HEK293 (cell line): ENCODE results near the gene TRA2B.

Source experiments
- CTCF ChIA-PET: fragments of 350-600 bp; formaldehyde crosslinking; extraction: SDS; loops from one replicate; lab custom pipeline; 2021; ENCODE audit warnings: antibody characterized with exemption; lab: Yijun Ruan, JAX
- POLR2A ChIA-PET: fragments of 300-600 bp; formaldehyde crosslinking; extraction: SDS; loops from one replicate; lab custom pipeline; 2020; ENCODE audit warnings: antibody characterized with exemption, inconsistent platforms; lab: Yijun Ruan, JAX
- H3K27ac ChIP-seq: fragments of 200-500 bp; sonication (Bioruptor generic); 2 replicates; pipeline ENCODE4 v1.5.1; 2014; ENCODE audit warnings: low read depth, low read length, control low read depth, inconsistent platforms; ENCODE audit errors: extremely low read depth
- H3K36me3 ChIP-seq, 2 experiments: fragments of 200-500 bp in 1 of 2; sonication (Bioruptor generic) in 1 of 2; 1 replicate in 1 of 2; 2 replicates in 1 of 2; pipeline ENCODE4 v1.5.1; 2014 to 2017; ENCODE audit warnings: inconsistent platforms in 2 of 2, low read length in 2 of 2; ENCODE audit not compliant: control insufficient read depth in 2 of 2, insufficient read depth in 1 of 2
- H3K4me1 ChIP-seq: fragments of 200-500 bp; sonication (Bioruptor generic); 2 replicates; pipeline ENCODE4 v1.5.1; 2014; ENCODE audit warnings: mild to moderate bottlenecking, low read length, inconsistent platforms; ENCODE audit not compliant: control insufficient read depth, insufficient read depth
- H3K4me3 ChIP-seq: 2 replicates; pipeline ENCODE4 v1.5.1; 2011; ENCODE audit warnings: low read depth, mild to moderate bottlenecking, control low read depth, low read length, moderate library complexity
- H3K9me3 ChIP-seq: fragments of 200-500 bp; sonication (Bioruptor generic); 2 replicates; pipeline ENCODE4 v1.5.1; 2014; ENCODE audit warnings: low read depth, low read length, inconsistent platforms; ENCODE audit not compliant: control insufficient read depth, insufficient read depth
- CTCF ChIP-seq: fragments of 450-650 bp; formaldehyde crosslinking; IDR thresholded peaks from 2 replicates; pipeline ENCODE4 v1.5.1; 2016; ENCODE audit warnings: missing biosample characterization, missing genetic modification characterization
- GLIS1 ChIP-seq: fragments of 450-650 bp; formaldehyde crosslinking; IDR thresholded peaks from 2 replicates; pipeline ENCODE4 v1.5.1; 2016; ENCODE audit warnings: missing biosample characterization, missing genetic modification characterization
- GLIS2 ChIP-seq: fragments of 450-650 bp; formaldehyde crosslinking; IDR thresholded peaks from 2 replicates; pipeline ENCODE4 v1.5.1; 2016; ENCODE audit warnings: missing biosample characterization, missing genetic modification characterization
- IKZF3 ChIP-seq: fragments of 450-650 bp; IDR thresholded peaks from 2 replicates; pipeline ENCODE4 v1.5.0; 2018; ENCODE audit warnings: missing biosample characterization, mild to moderate bottlenecking, missing genetic modification characterization, moderate library complexity
- KLF16 ChIP-seq: fragments of 450-650 bp; formaldehyde crosslinking; IDR thresholded peaks from 2 replicates; pipeline ENCODE4 v1.5.1; 2017; ENCODE audit warnings: missing biosample characterization, missing genetic modification characterization
- OSR2 ChIP-seq: fragments of 450-650 bp; formaldehyde crosslinking; IDR thresholded peaks from 2 replicates; pipeline ENCODE4 v1.5.1; 2016; ENCODE audit warnings: missing biosample characterization, missing genetic modification characterization
- SETDB1 ChIP-seq: IDR thresholded peaks from one replicate; pipeline ENCODE4 v1.6.1; 2017; ENCODE audit warnings: mild to moderate bottlenecking, low read length, moderate library complexity, mixed read lengths; ENCODE audit not compliant: insufficient read length
- ZBTB44 ChIP-seq: fragments of 450-650 bp; IDR thresholded peaks from 2 replicates; pipeline ENCODE4 v1.5.1; 2018; ENCODE audit warnings: missing biosample characterization, mild to moderate bottlenecking, missing genetic modification characterization
- ZBTB7A ChIP-seq: fragments of 450-650 bp; formaldehyde crosslinking; IDR thresholded peaks from 2 replicates; pipeline ENCODE4 v1.5.1; 2016; ENCODE audit warnings: low read depth, missing biosample characterization, missing genetic modification characterization
- ZFHX2 ChIP-seq: fragments of 450-650 bp; formaldehyde crosslinking; conservative IDR thresholded peaks from 2 replicates; pipeline ENCODE4 v1.5.1; 2016; ENCODE audit warnings: missing biosample characterization, missing genetic modification characterization
- ZFP41 ChIP-seq: fragments of 450-650 bp; formaldehyde crosslinking; IDR thresholded peaks from 2 replicates; pipeline ENCODE4 v1.5.1; 2016; ENCODE audit warnings: missing biosample characterization, missing genetic modification characterization, borderline replicate concordance
- ZNF133 ChIP-seq: fragments of 450-650 bp; formaldehyde crosslinking; IDR thresholded peaks from 2 replicates; pipeline ENCODE4 v1.5.1; 2016; ENCODE audit warnings: missing biosample characterization, missing genetic modification characterization
- ZNF335 ChIP-seq: fragments of 450-650 bp; formaldehyde crosslinking; conservative IDR thresholded peaks from 2 replicates; pipeline ENCODE4 v1.5.1; 2016; ENCODE audit warnings: missing biosample characterization, missing genetic modification characterization
- ZNF48 ChIP-seq: fragments of 450-650 bp; formaldehyde crosslinking; IDR thresholded peaks from 2 replicates; pipeline ENCODE4 v1.5.1; 2016; ENCODE audit warnings: missing biosample characterization, missing genetic modification characterization
- ZNF518A ChIP-seq: fragments of 450-650 bp; formaldehyde crosslinking; conservative IDR thresholded peaks from 2 replicates; pipeline ENCODE4 v1.5.1; 2016; ENCODE audit warnings: low read depth, missing biosample characterization, missing genetic modification characterization
- ZNF654 ChIP-seq: fragments of 450-650 bp; formaldehyde crosslinking; IDR thresholded peaks from 2 replicates; pipeline ENCODE4 v1.5.1; 2016; ENCODE audit warnings: low read depth, missing biosample characterization, missing genetic modification characterization
- ZNF660 ChIP-seq: fragments of 450-650 bp; IDR thresholded peaks from 2 replicates; pipeline ENCODE4 v1.5.1; 2018; ENCODE audit warnings: missing biosample characterization, mild to moderate bottlenecking, missing genetic modification characterization
- ZSCAN30 ChIP-seq: fragments of 450-650 bp; IDR thresholded peaks from 2 replicates; pipeline ENCODE4 v1.5.1; 2018; ENCODE audit warnings: missing biosample characterization, mild to moderate bottlenecking, missing genetic modification characterization, moderate library complexity
- TF ChIP-seq, protein P1 (sequence below): fragments of 450-650 bp; formaldehyde crosslinking; IDR thresholded peaks from 2 replicates; pipeline ENCODE4 v1.5.1; 2016; ENCODE audit warnings: missing biosample characterization, missing genetic modification characterization
- TF ChIP-seq, protein P2 (sequence below): fragments of 450-650 bp; formaldehyde crosslinking; IDR thresholded peaks from 2 replicates; pipeline ENCODE4 v1.5.1; 2016; ENCODE audit warnings: missing biosample characterization, missing genetic modification characterization, low read depth
- TF ChIP-seq, protein P3 (sequence below): fragments of 450-650 bp; formaldehyde crosslinking; IDR thresholded peaks from 2 replicates; pipeline ENCODE4; 2016; ENCODE audit warnings: missing biosample characterization, missing genetic modification characterization

The TRA2B gene

DNA sequence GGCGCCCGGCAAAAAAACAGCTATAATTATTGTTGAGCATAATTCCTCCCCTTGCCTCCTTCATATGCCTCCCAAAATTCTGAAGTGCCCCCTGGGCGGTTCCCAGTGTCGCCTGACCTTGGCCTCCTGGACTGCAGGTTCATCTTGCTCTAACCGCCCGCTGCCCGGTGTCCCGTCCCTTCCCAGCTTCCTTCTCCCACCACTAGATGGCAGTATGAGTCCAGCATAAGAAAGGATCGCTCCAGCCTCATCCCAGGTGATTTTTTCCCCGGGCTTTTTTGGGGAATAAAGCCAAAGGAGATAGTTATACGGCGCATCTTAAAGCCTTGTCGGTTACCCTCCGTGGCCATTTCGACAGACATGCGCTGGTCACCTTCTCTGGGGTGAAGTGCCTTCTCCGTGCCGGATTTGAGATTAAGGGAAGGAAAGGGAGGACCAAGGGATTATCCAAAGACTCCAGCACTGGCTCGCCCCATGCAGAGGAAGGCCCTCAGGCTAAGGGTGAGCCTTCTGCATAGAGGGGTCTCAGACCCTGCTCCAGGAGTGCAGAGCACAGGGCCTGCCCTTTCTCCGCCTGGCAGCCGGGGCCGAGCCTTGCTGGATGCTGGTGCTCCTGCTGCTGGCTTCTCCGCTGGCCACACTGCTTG lies 45.8 kb upstream of the TRA2B start (continued):
- no peak for TF ChIP-seq ZBTB44 (tag by site-specific recombination)
- no peak for TF ChIP-seq ZNF133
- TF ChIP-seq ZNF660 (tag by site-specific recombination) = peak; percentile 67
- TF ChIP-seq, protein P1, sequence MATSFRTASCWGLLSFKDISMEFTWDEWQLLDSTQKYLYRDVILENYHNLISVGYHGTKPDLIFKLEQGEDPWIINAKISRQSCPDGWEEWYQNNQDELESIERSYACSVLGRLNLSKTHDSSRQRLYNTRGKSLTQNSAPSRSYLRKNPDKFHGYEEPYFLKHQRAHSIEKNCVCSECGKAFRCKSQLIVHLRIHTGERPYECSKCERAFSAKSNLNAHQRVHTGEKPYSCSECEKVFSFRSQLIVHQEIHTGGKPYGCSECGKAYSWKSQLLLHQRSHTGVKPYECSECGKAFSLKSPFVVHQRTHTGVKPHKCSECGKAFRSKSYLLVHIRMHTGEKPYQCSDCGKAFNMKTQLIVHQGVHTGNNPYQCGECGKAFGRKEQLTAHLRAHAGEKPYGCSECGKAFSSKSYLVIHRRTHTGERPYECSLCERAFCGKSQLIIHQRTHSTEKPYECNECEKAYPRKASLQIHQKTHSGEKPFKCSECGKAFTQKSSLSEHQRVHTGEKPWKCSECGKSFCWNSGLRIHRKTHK (tag by site-specific recombination) = no peak
- peak; percentile 56 for TF ChIP-seq GLIS1
- TF ChIP-seq ZSCAN30 (tag by site-specific recombination) = 0 out of 2 replicates have a peak, but pooled peaks have one; percentile 31
- TF ChIP-seq, protein P2, sequence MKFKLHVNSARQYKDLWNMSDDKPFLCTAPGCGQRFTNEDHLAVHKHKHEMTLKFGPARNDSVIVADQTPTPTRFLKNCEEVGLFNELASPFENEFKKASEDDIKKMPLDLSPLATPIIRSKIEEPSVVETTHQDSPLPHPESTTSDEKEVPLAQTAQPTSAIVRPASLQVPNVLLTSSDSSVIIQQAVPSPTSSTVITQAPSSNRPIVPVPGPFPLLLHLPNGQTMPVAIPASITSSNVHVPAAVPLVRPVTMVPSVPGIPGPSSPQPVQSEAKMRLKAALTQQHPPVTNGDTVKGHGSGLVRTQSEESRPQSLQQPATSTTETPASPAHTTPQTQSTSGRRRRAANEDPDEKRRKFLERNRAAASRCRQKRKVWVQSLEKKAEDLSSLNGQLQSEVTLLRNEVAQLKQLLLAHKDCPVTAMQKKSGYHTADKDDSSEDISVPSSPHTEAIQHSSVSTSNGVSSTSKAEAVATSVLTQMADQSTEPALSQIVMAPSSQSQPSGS (tag by site-specific recombination) = no peak
- no peak for TF ChIP-seq ZBTB7A (tag by site-specific recombination)
- peak; percentile 45; the same call in 1 of the 2 replicates for TF ChIP-seq CTCF
- no peak for TF ChIP-seq ZNF48 (tag by site-specific recombination)
- peak; percentile 89 for TF ChIP-seq ZNF654 (tag by site-specific recombination)
- TF ChIP-seq ZNF335 (tag by site-specific recombination) = peak; percentile 34
- TF ChIP-seq, protein P3, sequence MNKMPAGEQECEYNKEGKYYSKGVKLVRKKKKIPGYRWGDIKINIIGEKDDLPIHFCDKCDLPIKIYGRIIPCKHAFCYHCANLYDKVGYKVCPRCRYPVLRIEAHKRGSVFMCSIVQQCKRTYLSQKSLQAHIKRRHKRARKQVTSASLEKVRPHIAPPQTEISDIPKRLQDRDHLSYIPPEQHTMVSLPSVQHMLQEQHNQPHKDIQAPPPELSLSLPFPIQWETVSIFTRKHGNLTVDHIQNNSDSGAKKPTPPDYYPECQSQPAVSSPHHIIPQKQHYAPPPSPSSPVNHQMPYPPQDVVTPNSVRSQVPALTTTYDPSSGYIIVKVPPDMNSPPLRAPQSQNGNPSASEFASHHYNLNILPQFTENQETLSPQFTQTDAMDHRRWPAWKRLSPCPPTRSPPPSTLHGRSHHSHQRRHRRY (tag by site-specific recombination) = no peak
- peak; percentile 44 for TF ChIP-seq GLIS2 (tag by site-specific recombination)
- TF ChIP-seq ZFP41 (tag by site-specific recombination) = no peak
- peak; percentile 92 for TF ChIP-seq IKZF3 (tag by site-specific recombination)

- ChIA-PET POLR2A (interaction anchor here (0.6 kb wide), 1 partner anchor 1249 kb away, joined by 4 read pairs; no protein-coding TSS in a partner anchor), CTCF (interaction anchor here (0.6 to 3.2 kb wide), 19 partner anchors 13 to 839 kb away, joined by 3 to 27 read pairs (median 4); no protein-coding TSS in a partner anchor)
- Histone ChIP-seq H3K36me3 (no peaks in the 10 kb centered on the region), H3K4me3 (no peak overlapping the region), H3K4me1 (no peaks in the 10 kb centered on the region), H3K9me3 (no peaks in the 10 kb centered on the region), H3K27ac (no peak overlapping the region)
- no peak for TF ChIP-seq ZNF518A (tag by site-specific recombination)
- TF ChIP-seq ZFHX2 = no peak
- no peak for TF ChIP-seq SETDB1
- no peak for TF ChIP-seq OSR2 (tag by site-specific recombination)
- TF ChIP-seq KLF16 = no peak
Observed at GRCh38 chr3:185982632-185983031, 44.8 kb upstream of the TRA2B start.
